Liver (tissue), 9 donors: Measurements from ENCODE around the gene PPP4C. TPM values are rescaled to one million over a fixed set of nuclear protein-coding genes. Genes with fewer than 3 reads are reported as not detected.

ENCODE experiments used
- DNase-seq: peaks from one replicate; pipeline ENCODE4 v3.0.0-alpha.2; 2017; ENCODE audit warnings: low spot score
- H3K27ac ChIP-seq, 2 donors: one replicate each; pipeline ENCODE4 v1.7.0; 2013; ENCODE audit warnings: inconsistent platforms in 2 of 2, low read length in 2 of 2, control low read depth in 1 of 2, low read depth in 1 of 2, mild to moderate bottlenecking in 1 of 2
- H3K27me3 ChIP-seq, 4 donors: one replicate each; pipeline versions ENCODE4 v1.6.1 to v1.7.0; 2013; ENCODE audit warnings: low read length in 3 of 4, inconsistent platforms in 1 of 4, mild to moderate bottlenecking in 1 of 4, moderate library complexity in 1 of 4; ENCODE audit not compliant: control insufficient read depth in 4 of 4, insufficient read depth in 4 of 4
- H3K36me3 ChIP-seq, 4 donors: one replicate each; pipeline versions ENCODE4 v1.6.1 to v1.7.0; 2013; ENCODE audit warnings: low read length in 3 of 4, mild to moderate bottlenecking in 3 of 4, low read depth in 1 of 4, moderate library complexity in 1 of 4; ENCODE audit not compliant: control insufficient read depth in 4 of 4, insufficient read depth in 3 of 4
- H3K4me1 ChIP-seq, 4 donors: one replicate each; pipeline versions ENCODE4 v1.6.1 to v1.7.0; 2013; ENCODE audit warnings: low read length in 3 of 4, mild to moderate bottlenecking in 3 of 4, moderate library complexity in 1 of 4; ENCODE audit not compliant: control insufficient read depth in 4 of 4, insufficient read depth in 4 of 4
- H3K4me3 ChIP-seq, 3 donors: one replicate each; pipeline versions ENCODE4 v1.6.1 to v1.7.0; 2013; ENCODE audit warnings: low read length in 3 of 3, control low read depth in 1 of 3, low read depth in 1 of 3, mild to moderate bottlenecking in 1 of 3
- H3K9ac ChIP-seq, 2 donors: one replicate each; pipeline ENCODE4 v1.7.0; 2013; ENCODE audit warnings: low read length in 2 of 2, mild to moderate bottlenecking in 2 of 2, moderate library complexity in 2 of 2, control low read depth in 1 of 2, low read depth in 1 of 2
- H3K9me3 ChIP-seq, 4 donors: one replicate each; pipeline versions ENCODE4 v1.6.1 to v1.7.0; 2013; ENCODE audit warnings: low read length in 3 of 4; ENCODE audit not compliant: control insufficient read depth in 4 of 4
- CTCF ChIP-seq: fragments of 150-350 bp; IDR thresholded peaks from 2 replicates; pipeline ENCODE4 v1.5.1; 2017; ENCODE audit warnings: improper control_type of control experiment, low read depth, low read length; ENCODE audit not compliant: missing input control
- EGR1 ChIP-seq, 2 donors: IDR thresholded peaks; 2 replicates each; pipeline ENCODE4 v1.6.1; 2016 to 2018; ENCODE audit warnings: antibody characterized with exemption in 2 of 2, low read depth in 2 of 2
- FOXA1 ChIP-seq: IDR thresholded peaks from 2 replicates; pipeline ENCODE4 v1.6.1; 2016; ENCODE audit warnings: antibody characterized with exemption
- FOXA2 ChIP-seq: IDR thresholded peaks from 2 replicates; pipeline ENCODE4 v1.6.1; 2016; ENCODE audit warnings: antibody characterized with exemption
- GABPA ChIP-seq, 2 donors: IDR thresholded peaks in 1 of 2; conservative IDR thresholded peaks in 1 of 2; 2 replicates each; pipeline ENCODE4 v1.6.1; 2016; ENCODE audit warnings: antibody characterized with exemption in 2 of 2, mild to moderate bottlenecking in 1 of 2, moderate library complexity in 1 of 2
- HNF4A ChIP-seq, 2 donors: conservative IDR thresholded peaks; 2 replicates each; pipeline ENCODE4 v1.6.1; 2016; ENCODE audit warnings: antibody characterized with exemption in 2 of 2, mild to moderate bottlenecking in 2 of 2
- HNF4G ChIP-seq: IDR thresholded peaks from 2 replicates; pipeline ENCODE4 v1.6.1; 2016; ENCODE audit warnings: antibody characterized with exemption
- JUND ChIP-seq, 2 donors: IDR thresholded peaks; 2 replicates each; pipeline ENCODE4 v1.6.1; 2016; ENCODE audit warnings: antibody characterized with exemption in 2 of 2
- MAX ChIP-seq: IDR thresholded peaks from 2 replicates; pipeline ENCODE4 v1.6.1; 2016; ENCODE audit warnings: antibody characterized with exemption
- RAD21 ChIP-seq, 2 donors: IDR thresholded peaks; 2 replicates each; pipeline ENCODE4 v1.6.1; 2016; ENCODE audit warnings: antibody characterized with exemption in 2 of 2, mild to moderate bottlenecking in 2 of 2
- REST ChIP-seq: IDR thresholded peaks from 2 replicates; pipeline ENCODE4 v1.6.1; 2016; ENCODE audit warnings: antibody characterized with exemption, mild to moderate bottlenecking
- RXRA ChIP-seq, 2 donors: IDR thresholded peaks; 2 replicates each; pipeline ENCODE4 v1.6.1; 2017 to 2018; ENCODE audit warnings: antibody characterized with exemption in 2 of 2, mild to moderate bottlenecking in 1 of 2
- SP1 ChIP-seq: IDR thresholded peaks from 2 replicates; pipeline ENCODE4 v1.6.1; 2018; ENCODE audit warnings: antibody characterized with exemption, mild to moderate bottlenecking
- TAF1 ChIP-seq: conservative IDR thresholded peaks from 2 replicates; pipeline ENCODE4 v1.6.1; 2016; ENCODE audit warnings: antibody characterized with exemption, mild to moderate bottlenecking
- YY1 ChIP-seq: IDR thresholded peaks from 2 replicates; pipeline ENCODE4 v1.6.1; 2016; ENCODE audit warnings: antibody characterized with exemption, mild to moderate bottlenecking
- ZBTB33 ChIP-seq: IDR thresholded peaks from 2 replicates; pipeline ENCODE4 v1.6.1; 2016; ENCODE audit warnings: antibody characterized with exemption
- WGBS: extraction: QIAGEN DNeasy Blood & Tissue Kit; methylation state at CpG from one replicate; pipeline ENCODE4 v1.1.7; 2013; 5-methylcytosine and 5-hydroxymethylcytosine counted together
- polyA plus RNA-seq, 2 donors: library from polyadenylated mRNA; stranded (reverse) in 1 of 2; unstranded in 1 of 2; fragments of 200-250 nt in 1 of 2; fragments of >200 nt in 1 of 2; fragmentation: Nextera tagmentation in 1 of 2; extraction: Ambion mirVana in 1 of 2; gene quantifications; one replicate each; pipeline versions ENCODE4 v1.2.1 to v1.2.3, GENCODE V29; 2013 to 2015
- total RNA-seq, 2 donors: library from RNA; depleted of rRNA; stranded (reverse); fragments of >200 nt; gene quantifications; one replicate each; pipeline ENCODE4 v1.2.3, GENCODE V29; 2014
- donor health status: healthy.
- donor health status: healthy.
- donor health status: healthy.
- donor health status: healthy.
- donor health status: healthy.

Gene PPP4C
- total and polyA plus RNA-seq, 4 donors = 49.7 to 79.6 (median 62.5) TPM

- TF ChIP-seq HNF4G (no peak), CTCF (no peak), JUND (IDR thresholded peaks at IDR 0.05) (no peak)
Measured at GRCh38 chr16:30104090-30104489, 28.3 kb downstream of the PPP4C start (continued).

GRCh38 chr16:30104492-30104891 is 28.7 kb downstream of the PPP4C start:
- TF ChIP-seq EGR1 (IDR thresholded peaks at IDR 0.05; ENCODE audit: low read depth in 2 of 2) (no peak), JUND (IDR thresholded peaks at IDR 0.05) (no peak), TAF1 (no peak), SP1 (no peak), RXRA (IDR thresholded peaks at IDR 0.05) (no peak), HNF4G (no peak), CTCF (no peak), REST (no peak), RAD21 (IDR thresholded peaks at IDR 0.05) (no peak), GABPA (IDR thresholded peaks at IDR 0.05 in 1 of 2, conservative IDR thresholded peaks at IDR 0.05 in 1 of 2) (no peak), FOXA2 (no peak), FOXA1 (no peak), ZBTB33 (no peak), YY1 (no peak), HNF4A (conservative IDR thresholded peaks at IDR 0.05) (no peak), MAX (no peak)
- Histone ChIP-seq H3K27me3 (no peaks in the 10 kb centered on the region), H3K4me1 (no peaks in the 10 kb centered on the region), H3K9ac (no peak overlapping the region), H3K9me3 (no peaks in the 10 kb centered on the region), H3K36me3 (peaks cover 0 to 7% (median 2%) of the 10 kb centered on the region in 4 donors), H3K27ac (no peak overlapping the region), H3K4me3 (no peak overlapping the region)
- DNase-seq = no peak
- 78% methylated on average over 6 of the region's 6 CpGs for WGBS
